ENCODE data around the gene RBKS. TPM values are rescaled to one million over a fixed set of nuclear protein-coding genes. Genes with fewer than 3 reads are reported as not detected.

RBKS gene
- total RNA-seq, 1 donor from 2014 or later = 0.80 TPM

- no peak overlapping the region for H3K4me3 Mint-ChIP-seq
- DNase-seq (ENCODE audit: low spot score in 2 of 2, unreplicated experiment in 2 of 2) = no peak
- no peaks in the 10 kb centered on the region for H3K27me3 Mint-ChIP-seq (ENCODE audit: low read depth)
- no peak overlapping the region for H3K27ac Mint-ChIP-seq
- no peaks in the 10 kb centered on the region for H3K9me3 Mint-ChIP-seq
- no peaks in the 10 kb centered on the region for H3K36me3 Mint-ChIP-seq
- TF ChIP-seq, protein P1, sequence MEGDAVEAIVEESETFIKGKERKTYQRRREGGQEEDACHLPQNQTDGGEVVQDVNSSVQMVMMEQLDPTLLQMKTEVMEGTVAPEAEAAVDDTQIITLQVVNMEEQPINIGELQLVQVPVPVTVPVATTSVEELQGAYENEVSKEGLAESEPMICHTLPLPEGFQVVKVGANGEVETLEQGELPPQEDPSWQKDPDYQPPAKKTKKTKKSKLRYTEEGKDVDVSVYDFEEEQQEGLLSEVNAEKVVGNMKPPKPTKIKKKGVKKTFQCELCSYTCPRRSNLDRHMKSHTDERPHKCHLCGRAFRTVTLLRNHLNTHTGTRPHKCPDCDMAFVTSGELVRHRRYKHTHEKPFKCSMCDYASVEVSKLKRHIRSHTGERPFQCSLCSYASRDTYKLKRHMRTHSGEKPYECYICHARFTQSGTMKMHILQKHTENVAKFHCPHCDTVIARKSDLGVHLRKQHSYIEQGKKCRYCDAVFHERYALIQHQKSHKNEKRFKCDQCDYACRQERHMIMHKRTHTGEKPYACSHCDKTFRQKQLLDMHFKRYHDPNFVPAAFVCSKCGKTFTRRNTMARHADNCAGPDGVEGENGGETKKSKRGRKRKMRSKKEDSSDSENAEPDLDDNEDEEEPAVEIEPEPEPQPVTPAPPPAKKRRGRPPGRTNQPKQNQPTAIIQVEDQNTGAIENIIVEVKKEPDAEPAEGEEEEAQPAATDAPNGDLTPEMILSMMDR (IDR thresholded peaks at IDR 0.05; ENCODE audit: unreplicated experiment) = no peak
- H3K4me1 Mint-ChIP-seq = peaks cover 35% of the 10 kb centered on the region
These were observed 26.3 kb upstream of the RBKS start for GRCh38 chr2:27916293-27916995.

- Mint-ChIP-seq H3K27me3 (ENCODE audit: low read depth) (no peaks in the 10 kb centered on the region), H3K4me1 (peaks cover 35% of the 10 kb centered on the region), H3K27ac (no peak overlapping the region), H3K36me3 (no peaks in the 10 kb centered on the region), H3K4me3 (no peak overlapping the region), H3K9me3 (no peaks in the 10 kb centered on the region)
- TF ChIP-seq, protein P1 (IDR thresholded peaks at IDR 0.05; ENCODE audit: unreplicated experiment) = no peak
- DNase-seq (ENCODE audit: low spot score in 2 of 2, unreplicated experiment in 2 of 2) = no peak
These were observed 25.7 kb upstream of the RBKS start for GRCh38 chr2:27915874-27916273.

GRCh38 chr2:27915191-27915590 lies 25.0 kb upstream of the RBKS start:
- H3K4me1 Mint-ChIP-seq = peaks cover 32% of the 10 kb centered on the region
- H3K27me3 Mint-ChIP-seq (ENCODE audit: low read depth) = no peaks in the 10 kb centered on the region
- DNase-seq (ENCODE audit: low spot score in 2 of 2, unreplicated experiment in 2 of 2) = no peak
- H3K27ac Mint-ChIP-seq = no peak overlapping the region
- no peaks in the 10 kb centered on the region for H3K9me3 Mint-ChIP-seq
- TF ChIP-seq, protein P1 (IDR thresholded peaks at IDR 0.05; ENCODE audit: unreplicated experiment) = no peak
- H3K36me3 Mint-ChIP-seq = no peaks in the 10 kb centered on the region
- no peak overlapping the region for H3K4me3 Mint-ChIP-seq

GRCh38 chr2:27914805-27915175 lies 24.6 kb upstream of the RBKS start:
- DNase-seq (ENCODE audit: low spot score in 2 of 2, unreplicated experiment in 2 of 2) = no peak
- H3K9me3 Mint-ChIP-seq = no peaks in the 10 kb centered on the region
- H3K27ac Mint-ChIP-seq = no peak overlapping the region
- TF ChIP-seq, protein P1 (IDR thresholded peaks at IDR 0.05; ENCODE audit: unreplicated experiment) = no peak
- no peaks in the 10 kb centered on the region for H3K36me3 Mint-ChIP-seq
- H3K27me3 Mint-ChIP-seq (ENCODE audit: low read depth) = no peaks in the 10 kb centered on the region
- H3K4me3 Mint-ChIP-seq = no peak overlapping the region
- peaks cover 28% of the 10 kb centered on the region for H3K4me1 Mint-ChIP-seq

DNA sequence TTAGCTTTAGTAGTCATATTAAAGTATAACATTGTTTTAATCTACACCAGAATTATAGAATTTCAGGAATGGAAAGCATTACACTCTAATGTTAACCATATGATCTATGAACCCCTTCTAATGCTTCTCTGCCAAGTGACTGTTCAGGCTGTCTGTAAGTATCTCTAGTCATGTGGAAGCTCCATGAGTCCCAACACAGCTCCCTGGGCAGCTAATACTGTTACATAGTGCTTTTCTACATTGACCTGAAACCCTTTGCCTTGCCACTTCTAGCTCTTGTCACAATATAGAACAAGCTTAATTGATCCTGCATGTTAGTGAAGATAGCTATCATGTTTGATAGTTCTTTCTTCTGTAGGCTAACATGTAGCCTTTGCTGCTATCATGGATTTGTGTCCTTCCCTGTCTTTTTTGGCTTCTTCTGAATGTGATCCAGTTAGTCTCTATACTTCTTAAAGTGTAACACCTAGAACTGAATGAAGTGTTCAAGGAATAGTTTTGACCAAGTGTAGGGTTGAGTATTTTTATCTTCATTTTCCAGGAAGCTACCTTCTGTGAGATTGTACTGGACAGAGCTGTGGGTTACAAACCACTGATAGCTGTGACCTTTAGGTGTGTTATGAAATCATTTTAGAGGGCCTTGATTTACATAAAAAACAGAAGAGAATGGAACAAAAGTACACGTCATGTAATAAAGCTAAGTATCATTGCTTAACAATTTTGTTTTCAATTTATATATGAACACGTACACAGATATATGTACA lies 24.0 kb upstream of the RBKS start:
- Mint-ChIP-seq H3K36me3 (no peaks in the 10 kb centered on the region), H3K27me3 (ENCODE audit: low read depth) (no peaks in the 10 kb centered on the region), H3K4me3 (no peak overlapping the region), H3K27ac (no peak overlapping the region), H3K9me3 (no peaks in the 10 kb centered on the region), H3K4me1 (peaks cover 23% of the 10 kb centered on the region)
- DNase-seq (ENCODE audit: low spot score in 2 of 2, unreplicated experiment in 2 of 2) = no peak
- TF ChIP-seq, protein P1 (IDR thresholded peaks at IDR 0.05; ENCODE audit: unreplicated experiment) = no peak
